Psoas muscle (tissue), 8 donors: ENCODE data around the gene CLEC18A. TPM values are rescaled to one million over a fixed set of nuclear protein-coding genes. Genes with fewer than 3 reads are reported as not detected.

Source experiments
- ATAC-seq, 4 donors: fragments of 200-7000 bp; cut with Tn5 transposase; one replicate each; pipeline ENCODE4 v1.9.1; 2020; ENCODE audit warnings: moderate library complexity in 3 of 4, mild to moderate bottlenecking in 2 of 4
- DNase-seq, 2 donors: peaks; one replicate each; pipeline ENCODE4 v3.0.0-alpha.2; 2020
- H3K27ac ChIP-seq: fragments of 200-600 bp; one replicate; pipeline ENCODE4 v1.8.0; 2022
- H3K27me3 ChIP-seq, 3 donors: fragments of 200-600 bp in 1 of 3; one replicate each; pipeline versions ENCODE4 v1.6.1 to v1.8.0; 2013 to 2022; ENCODE audit warnings: low read length in 2 of 3, mild to moderate bottlenecking in 2 of 3, moderate library complexity in 1 of 3; ENCODE audit not compliant: insufficient read depth in 3 of 3
- H3K36me3 ChIP-seq, 2 donors: fragments of 200-600 bp in 1 of 2; one replicate each; pipeline versions ENCODE4 v1.6.1 to v1.8.0; 2013 to 2022; ENCODE audit warnings: low read depth in 1 of 2, mild to moderate bottlenecking in 1 of 2, moderate library complexity in 1 of 2; ENCODE audit not compliant: insufficient read depth in 1 of 2
- H3K4me1 ChIP-seq: fragments of 200-600 bp; one replicate; pipeline ENCODE4 v1.8.0; 2022
- H3K4me3 ChIP-seq: fragments of 200-600 bp; one replicate; pipeline ENCODE4 v1.8.0; 2022; ENCODE audit warnings: mild to moderate bottlenecking
- H3K9me3 ChIP-seq: fragments of 200-600 bp; one replicate; pipeline ENCODE4 v1.8.0; 2022
- WGBS, 3 donors: extraction: QIAGEN DNeasy Blood & Tissue Kit; methylation state at CpG; one replicate each; pipeline versions ENCODE4 v1.1.6 to v1.1.7; 2013; 5-methylcytosine and 5-hydroxymethylcytosine counted together
- intact Hi-C, 2 donors: fragments of 100-400 bp; cut with DNase I; formaldehyde crosslinking; loops; one replicate each; pipeline versions ENCODE4 v1.11.0 to v1.14.2; 2022
- polyA plus RNA-seq, 3 donors: library from polyadenylated mRNA; stranded (reverse); fragments of 200-250 nt; gene quantifications; one replicate each; pipeline ENCODE4 v1.2.3, GENCODE V29; 2013
- total RNA-seq, 4 donors: library from RNA; stranded (reverse); fragmentation: NEBNext Ultra II Directional in 2 of 4; extraction: Animal tissue kit (Norgen Biotek cat#: 25700) in 2 of 4; gene quantifications; one replicate each; pipeline versions ENCODE4 v1.2.1 to v1.2.4, GENCODE V29; 2021 to 2023
- TF ChIP-seq, protein P1 (sequence below): fragments of 200-600 bp; IDR thresholded peaks from one replicate; pipeline ENCODE4 v1.8.0; 2022; ENCODE audit warnings: antibody characterized with exemption
- donor health status: healthy with polysubstance abuse.
- donor health status: DM: no; HTN: no; CAD: no; lungs with moderate emphysema.
- donor health status: Bipolar disorder and iron deficiency.
- donor health status: healthy.
- donor health status: DM: yes; HTN: yes; CAD: no.
- donor health status: DM: no; HTN: no; CAD: no.
- donor health status: DM: no; HTN: no; CAD: no.
- donor health status: DM: yes; HTN: yes; CAD: no.

The CLEC18A gene
- total and polyA plus RNA-seq, 7 donors: 0.10 to 0.27 (median 0.22) TPM; not detected in 2

DNA sequence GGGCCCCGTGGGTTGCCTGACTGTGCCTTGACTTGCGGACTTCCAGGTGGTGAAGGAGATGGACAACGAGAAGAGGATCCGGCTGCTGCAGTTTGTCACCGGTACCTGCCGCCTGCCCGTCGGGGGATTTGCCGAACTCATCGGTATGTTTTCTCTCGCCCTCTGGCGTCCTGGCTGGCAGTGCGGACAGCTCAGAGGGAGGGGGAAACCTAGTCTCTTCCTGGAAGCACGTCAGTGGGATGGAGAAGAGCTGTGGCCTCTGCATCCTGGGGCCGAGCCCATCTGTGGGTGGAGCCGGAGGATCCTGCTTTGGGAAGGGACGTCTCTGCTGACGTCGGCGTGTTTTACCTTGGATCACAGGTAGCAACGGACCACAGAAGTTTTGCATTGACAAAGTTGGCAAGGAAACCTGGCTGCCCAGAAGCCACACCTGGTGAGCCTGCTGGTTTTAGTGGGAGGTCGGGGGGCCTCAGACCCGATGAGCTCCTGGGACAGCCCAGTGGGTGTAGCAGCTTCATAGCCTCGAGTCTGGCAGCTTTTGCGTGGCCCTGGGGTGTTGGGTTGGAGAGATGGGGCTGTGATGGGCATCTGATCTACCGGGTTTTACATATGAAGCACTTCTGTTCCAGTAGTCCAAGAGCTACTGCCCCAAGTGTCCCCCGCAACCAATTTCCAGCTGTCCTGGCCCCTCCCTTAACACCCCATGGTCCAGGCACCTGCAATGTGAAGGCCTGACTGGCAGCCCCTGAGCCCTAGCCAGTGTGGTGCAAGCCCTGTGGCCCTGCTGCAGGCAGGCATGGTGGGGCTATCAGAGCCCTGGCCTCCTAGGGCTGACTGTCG lies 11.9 kb upstream of the CLEC18A start:
- intact Hi-C loops: no loop called here

DNA sequence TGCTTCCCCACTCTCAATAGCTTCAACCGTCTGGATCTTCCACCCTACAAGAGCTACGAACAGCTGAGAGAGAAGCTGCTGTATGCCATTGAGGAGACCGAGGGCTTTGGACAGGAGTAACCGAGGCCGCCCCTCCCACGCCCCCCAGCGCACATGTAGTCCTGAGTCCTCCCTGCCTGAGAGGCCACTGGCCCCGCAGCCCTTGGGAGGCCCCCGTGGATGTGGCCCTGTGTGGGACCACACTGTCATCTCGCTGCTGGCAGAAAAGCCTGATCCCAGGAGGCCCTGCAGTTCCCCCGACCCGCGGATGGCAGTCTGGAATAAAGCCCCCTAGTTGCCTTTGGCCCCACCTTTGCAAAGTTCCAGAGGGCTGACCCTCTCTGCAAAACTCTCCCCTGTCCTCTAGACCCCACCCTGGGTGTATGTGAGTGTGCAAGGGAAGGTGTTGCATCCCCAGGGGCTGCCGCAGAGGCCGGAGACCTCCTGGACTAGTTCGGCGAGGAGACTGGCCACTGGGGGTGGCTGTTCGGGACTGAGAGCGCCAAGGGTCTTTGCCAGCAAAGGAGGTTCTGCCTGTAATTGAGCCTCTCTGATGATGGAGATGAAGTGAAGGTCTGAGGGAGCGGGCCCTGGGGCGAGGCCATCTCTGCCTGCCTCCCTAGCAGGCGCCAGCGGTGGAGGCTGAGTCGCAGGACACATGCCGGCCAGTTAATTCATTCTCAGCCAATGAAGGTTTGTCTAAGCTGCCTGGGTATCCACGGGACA lies 11.1 kb upstream of the CLEC18A start:
- Histone ChIP-seq H3K27ac (no peak overlapping the region), H3K27me3 (no peaks in the 10 kb centered on the region), H3K9me3 (no peaks in the 10 kb centered on the region), H3K36me3 (peaks cover 0 to 65% of the 10 kb centered on the region in 2 donors), H3K4me1 (no peaks in the 10 kb centered on the region), H3K4me3 (no peak overlapping the region)
- DNase-seq: no peak
- ATAC-seq: no peak
- intact Hi-C loops: no loop called here
- 92 to 94% (median 93%) methylated on average over 26 of the region's 26 CpGs for WGBS, 3 donors
- TF ChIP-seq, protein P1, sequence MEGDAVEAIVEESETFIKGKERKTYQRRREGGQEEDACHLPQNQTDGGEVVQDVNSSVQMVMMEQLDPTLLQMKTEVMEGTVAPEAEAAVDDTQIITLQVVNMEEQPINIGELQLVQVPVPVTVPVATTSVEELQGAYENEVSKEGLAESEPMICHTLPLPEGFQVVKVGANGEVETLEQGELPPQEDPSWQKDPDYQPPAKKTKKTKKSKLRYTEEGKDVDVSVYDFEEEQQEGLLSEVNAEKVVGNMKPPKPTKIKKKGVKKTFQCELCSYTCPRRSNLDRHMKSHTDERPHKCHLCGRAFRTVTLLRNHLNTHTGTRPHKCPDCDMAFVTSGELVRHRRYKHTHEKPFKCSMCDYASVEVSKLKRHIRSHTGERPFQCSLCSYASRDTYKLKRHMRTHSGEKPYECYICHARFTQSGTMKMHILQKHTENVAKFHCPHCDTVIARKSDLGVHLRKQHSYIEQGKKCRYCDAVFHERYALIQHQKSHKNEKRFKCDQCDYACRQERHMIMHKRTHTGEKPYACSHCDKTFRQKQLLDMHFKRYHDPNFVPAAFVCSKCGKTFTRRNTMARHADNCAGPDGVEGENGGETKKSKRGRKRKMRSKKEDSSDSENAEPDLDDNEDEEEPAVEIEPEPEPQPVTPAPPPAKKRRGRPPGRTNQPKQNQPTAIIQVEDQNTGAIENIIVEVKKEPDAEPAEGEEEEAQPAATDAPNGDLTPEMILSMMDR: no peak

More for the DNA sequence above, 11.9 kb upstream of the CLEC18A start:
- ATAC-seq (no peak), DNase-seq (no peak)
- WGBS, 3 donors: 91 to 93% (median 92%) methylated on average over 28 of the region's 28 CpGs
- Histone ChIP-seq H3K27me3 (no peaks in the 10 kb centered on the region), H3K9me3 (no peaks in the 10 kb centered on the region), H3K4me1 (no peaks in the 10 kb centered on the region), H3K36me3 (peaks cover 0 to 73% of the 10 kb centered on the region in 2 donors), H3K4me3 (no peak overlapping the region), H3K27ac (no peak overlapping the region)
- TF ChIP-seq, protein P1: no peak

DNA sequence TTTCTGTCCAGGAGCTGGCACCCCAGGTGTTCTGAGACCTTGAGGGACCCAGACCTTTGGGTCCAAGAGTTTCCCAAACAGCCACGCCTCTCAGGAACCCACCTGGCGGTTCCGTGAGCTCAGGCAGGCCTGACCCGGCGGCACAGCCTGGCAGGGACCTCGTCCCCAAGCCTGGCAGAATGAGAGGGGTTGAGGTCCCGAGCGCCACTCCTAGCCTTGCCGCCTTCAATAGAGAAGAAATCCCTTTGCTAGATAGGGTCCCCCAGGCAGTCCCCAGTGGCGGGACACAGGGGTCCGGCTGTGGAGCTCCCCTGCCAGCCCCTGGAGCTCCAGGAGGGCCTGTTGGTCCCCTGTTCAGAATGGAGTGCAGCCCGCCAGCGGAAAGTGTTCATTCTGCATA lies 10.5 kb upstream of the CLEC18A start:
- Histone ChIP-seq H3K4me3 (no peak overlapping the region), H3K36me3 (peaks cover 0 to 59% of the 10 kb centered on the region in 2 donors), H3K27me3 (no peaks in the 10 kb centered on the region), H3K4me1 (no peaks in the 10 kb centered on the region), H3K27ac (no peak overlapping the region), H3K9me3 (no peaks in the 10 kb centered on the region)
- ATAC-seq (no peak), DNase-seq (no peak)
- WGBS, 3 donors: 96 to 98% (median 96%) methylated on average over 13 of the region's 13 CpGs
- intact Hi-C loops: no loop called here
- TF ChIP-seq, protein P1: no peak

DNA sequence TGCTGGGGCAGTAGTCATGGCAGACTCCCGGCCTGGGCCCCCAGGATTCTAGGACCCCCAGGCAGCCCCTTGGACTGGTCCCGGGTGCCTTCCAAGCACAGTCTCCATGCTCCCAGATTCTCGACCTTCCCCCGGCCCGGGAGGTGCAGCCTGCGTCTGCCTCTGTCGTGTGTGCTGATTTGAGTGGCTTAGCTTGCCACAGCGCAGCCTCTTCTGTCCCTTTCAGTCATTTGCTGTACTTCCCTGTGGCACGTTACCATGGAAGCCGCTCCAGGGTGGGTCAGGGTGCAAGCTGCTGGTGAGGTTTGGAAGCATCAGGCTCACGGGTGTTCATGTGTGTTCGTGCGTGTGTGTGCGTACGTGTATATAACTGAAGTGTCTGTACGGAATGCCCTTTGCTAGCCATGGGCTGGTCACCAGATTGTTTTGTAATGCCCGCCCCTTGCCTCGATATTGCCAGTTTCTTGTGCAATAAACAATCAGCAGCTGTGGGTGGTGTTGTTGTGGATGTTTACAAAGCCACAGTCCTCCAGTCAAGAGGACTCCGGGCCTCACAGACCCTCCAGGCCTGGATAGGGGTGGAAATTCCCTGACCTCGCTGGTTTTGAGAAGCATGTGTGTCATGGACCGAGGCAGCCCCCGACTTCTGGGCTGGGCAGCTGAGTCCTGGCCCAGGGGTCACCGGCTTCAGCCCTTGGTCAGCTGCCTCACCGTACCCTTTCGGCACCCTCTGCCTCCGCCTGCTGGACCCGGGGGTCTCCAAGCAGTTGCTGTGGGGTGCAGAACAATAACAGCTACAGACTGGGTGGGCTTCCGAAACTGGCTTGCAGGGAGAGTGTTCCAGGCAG lies 9.7 kb upstream of the CLEC18A start:
- ATAC-seq (peak in 3 of 4 donors; percentile 23 to 69 (median 40)), DNase-seq (peak in 1 of 2 donors; percentile 54)
- Histone ChIP-seq H3K4me1 (no peaks in the 10 kb centered on the region), H3K27ac (no peak overlapping the region), H3K4me3 (no peak overlapping the region), H3K9me3 (no peaks in the 10 kb centered on the region), H3K36me3 (peaks cover 0 to 51% of the 10 kb centered on the region in 2 donors), H3K27me3 (no peaks in the 10 kb centered on the region)
- 75 to 87% (median 75%) methylated on average over 28 of the region's 28 CpGs for WGBS, 3 donors
- TF ChIP-seq, protein P1: no peak
- intact Hi-C loops: no loop called here
